A549 treated with Hydrocortisone at 1 μM for 4 hours (cell line): ENCODE results near the gene CIAO1. TPM values are rescaled to one million over a fixed set of nuclear protein-coding genes. Genes with fewer than 3 reads are reported as not detected.

Experiments
- total RNA-seq: library from RNA; stranded (reverse); fragments of 200-300 nt; extraction: Qiagen RNA extraction; gene quantifications from 5 replicates; pipeline ENCODE4 v1.2.3, GENCODE V29; 2022

Gene CIAO1
- total RNA-seq, result 78.1 to 89.5 TPM (median 82.7 TPM) in 5 replicates

DNA sequence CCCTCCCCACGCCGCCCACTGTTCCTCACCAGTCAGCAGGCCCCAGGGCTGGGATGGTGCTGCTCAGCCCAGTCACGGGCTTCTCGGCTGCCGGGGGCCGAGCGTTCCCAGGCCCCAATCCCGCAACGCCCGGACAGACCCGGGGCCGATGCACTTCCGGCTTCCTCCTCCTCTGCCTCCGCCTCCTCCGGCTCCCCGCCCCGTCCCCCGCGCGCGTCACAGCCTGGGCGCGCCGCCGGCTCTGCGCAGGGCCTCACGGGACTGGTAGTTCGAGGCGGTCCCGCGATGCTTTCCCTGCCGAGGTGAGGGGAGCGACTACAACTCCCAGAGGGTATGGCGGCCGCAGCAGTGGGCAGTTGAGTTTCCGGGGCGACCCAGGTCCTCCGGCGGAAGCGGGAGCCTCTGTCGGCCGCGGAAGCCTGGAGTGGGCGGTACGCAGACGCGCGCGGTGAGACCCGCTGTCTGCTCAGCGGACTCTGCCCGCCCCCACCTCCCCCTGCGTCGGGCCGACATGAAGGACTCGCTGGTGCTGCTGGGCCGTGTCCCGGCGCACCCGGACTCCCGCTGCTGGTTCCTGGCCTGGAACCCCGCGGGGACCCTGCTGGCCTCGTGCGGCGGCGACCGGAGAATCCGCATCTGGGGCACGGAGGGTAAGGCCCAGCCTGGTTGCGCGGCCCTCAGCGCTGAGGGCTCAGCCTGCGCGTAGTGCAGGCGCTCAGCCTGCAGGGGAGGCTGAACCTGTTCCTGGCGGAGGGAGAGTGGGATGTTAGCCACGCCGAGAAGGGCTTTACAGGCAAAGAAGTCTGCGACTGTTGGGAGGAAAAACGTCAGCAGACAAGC is at the start of gene CIAO1, which contains the start of gene TMEM127:
Gene CIAO1, plus strand, starts transcription at position 386 of the 840 bp plus-strand sequence. Its CDS starts 126 bp downstream, at position 512.
Gene TMEM127, minus strand, starts transcription at position 158 of the 840 bp plus-strand sequence. CDS start 616 bp downstream, outside the sequence.

GRCh38 chr2:96305091-96305978 is 39.3 kb downstream of the CIAO1 start, which contains the start of gene SNRNP200:
Gene SNRNP200, minus strand, starts transcription at chr2:96305546. Its CDS starts 109 bp downstream, at chr2:96305437.

Other genes with a start within 250 kb of the CIAO1 start
- 0.15 TPM in 1 of 5 replicates, not detected in the others for gene GPAT2, start 231.3 kb upstream of the CIAO1 start, total RNA-seq
- 0.06 to 0.17 TPM (median 0.09 TPM) in 5 replicates for gene ADRA2B, start 149.7 kb upstream of the CIAO1 start, total RNA-seq
- gene ASTL, start 127.7 kb upstream of the CIAO1 start, total RNA-seq, result not detected in 5 replicates
- 0.17 to 0.45 TPM (median 0.38 TPM) in 5 replicates for gene DUSP2, start 120.8 kb upstream of the CIAO1 start, total RNA-seq
- gene STARD7, start 57.4 kb upstream of the CIAO1 start, total RNA-seq, result 86.3 to 104 TPM (median 88.1 TPM) in 5 replicates
- 42.1 to 45.2 TPM (median 43.4 TPM) in 5 replicates for gene TMEM127, start 228 bp upstream of the CIAO1 start, total RNA-seq
- gene SNRNP200, start 39.3 kb downstream of the CIAO1 start, total RNA-seq, result 112 to 133 TPM (median 116 TPM) in 5 replicates
- gene ITPRIPL1, start 59.1 kb downstream of the CIAO1 start, total RNA-seq, result not detected in 5 replicates
- gene NCAPH, start 69.5 kb downstream of the CIAO1 start, total RNA-seq, result 39.8 to 49.6 TPM (median 41.3 TPM) in 5 replicates
- 0.61 to 1.8 TPM (median 0.75 TPM) in 5 replicates for gene NEURL3, start 239.1 kb downstream of the CIAO1 start, total RNA-seq